Endodermal cell (in vitro differentiated cells): Measurements from ENCODE around the gene IKZF4. TPM values are rescaled to one million over a fixed set of nuclear protein-coding genes. Genes with fewer than 3 reads are reported as not detected.
"Not testable (repeated sequence)": the region's sequence is repeated elsewhere in the genome, so short reads cannot be mapped to it uniquely, and the experiment has no call there.

Source experiments
- DNase-seq: peaks from one replicate; pipeline ENCODE4 v3.0.0-alpha.2; 2017
- H3K27ac ChIP-seq: 2 replicates; pipeline ENCODE4 v1.5.1; 2013; ENCODE audit warnings: mild to moderate bottlenecking, low read depth, low read length, moderate library complexity
- H3K27me3 ChIP-seq: 2 replicates; pipeline ENCODE4 v1.6.1; 2013; ENCODE audit warnings: mild to moderate bottlenecking, low read length, moderate library complexity; ENCODE audit not compliant: insufficient read depth, control insufficient read depth, poor library complexity, severe bottlenecking
- H3K36me3 ChIP-seq: 2 replicates; pipeline ENCODE4 v1.7.0; 2013; ENCODE audit warnings: mild to moderate bottlenecking, low read length, moderate library complexity; ENCODE audit not compliant: control insufficient read depth, insufficient read depth
- H3K4me1 ChIP-seq: one replicate; pipeline ENCODE4 v1.7.0; 2013; ENCODE audit warnings: low read length; ENCODE audit not compliant: control insufficient read depth, insufficient read depth
- H3K4me3 ChIP-seq: 2 replicates; pipeline ENCODE4 v1.5.1; 2013; ENCODE audit warnings: mild to moderate bottlenecking, low read length, moderate library complexity
- H3K9ac ChIP-seq: 2 replicates; pipeline ENCODE4 v1.6.1; 2013; ENCODE audit warnings: mild to moderate bottlenecking, low read length, moderate library complexity; ENCODE audit not compliant: poor library complexity, severe bottlenecking; ENCODE audit errors: extremely low read depth
- H3K9me3 ChIP-seq: 2 replicates; pipeline ENCODE4 v1.6.1; 2013; ENCODE audit warnings: mild to moderate bottlenecking, low read length, moderate library complexity; ENCODE audit not compliant: control insufficient read depth
- H3K27ac Mint-ChIP-seq: 2 replicates; pipeline ENCODE4 v1.8.0; 2020; ENCODE audit warnings: mixed read lengths
- H3K27me3 Mint-ChIP-seq: 2 replicates; pipeline ENCODE4 v1.8.0; 2021; ENCODE audit warnings: mild to moderate bottlenecking, mixed read lengths; ENCODE audit not compliant: insufficient read depth
- H3K36me3 Mint-ChIP-seq: 2 replicates; pipeline ENCODE4 v1.8.0; 2020; ENCODE audit warnings: low read depth, mixed read lengths
- H3K4me1 Mint-ChIP-seq: 2 replicates; pipeline ENCODE4 v1.8.0; 2020; ENCODE audit warnings: mixed read lengths
- H3K4me3 Mint-ChIP-seq: 2 replicates; pipeline ENCODE4 v1.8.0; 2020; ENCODE audit warnings: mild to moderate bottlenecking, moderate library complexity, mixed read lengths
- H3K9me3 Mint-ChIP-seq: 2 replicates; pipeline ENCODE4 v1.8.0; 2020; ENCODE audit warnings: mild to moderate bottlenecking, mixed read lengths
- WGBS, 2 experiments: methylation state at CpG; one replicate each; pipeline versions ENCODE4 v1.1.5 to v1.1.7; 2013; ENCODE audit warnings: missing lambda C conversion rate in 2 of 2, mixed read lengths in 1 of 2; ENCODE audit not compliant: insufficient coverage in 1 of 2, insufficient read length in 1 of 2; 5-methylcytosine and 5-hydroxymethylcytosine counted together
- total RNA-seq, 2 donors: library from RNA; stranded (reverse); fragmentation: NEBNext Ultra II Directional in 1 of 2; extraction: Animal tissue kit (Norgen Biotek cat#: 25700) in 1 of 2; gene quantifications; 2 replicates in 1 of 2; 3 replicates in 1 of 2; pipeline ENCODE4 v1.2.1, GENCODE V29; 2021
- TF ChIP-seq, protein P1 (sequence below): fragments of 200-600 bp; sonication (generic); conservative IDR thresholded peaks from 2 replicates; pipeline ENCODE4 v1.5.0; 2021; ENCODE audit warnings: antibody characterized with exemption, mild to moderate bottlenecking

IKZF4 gene
- total RNA-seq, 2 donors from 2014 or later: 9.8 to 10.2 TPM

DNA sequence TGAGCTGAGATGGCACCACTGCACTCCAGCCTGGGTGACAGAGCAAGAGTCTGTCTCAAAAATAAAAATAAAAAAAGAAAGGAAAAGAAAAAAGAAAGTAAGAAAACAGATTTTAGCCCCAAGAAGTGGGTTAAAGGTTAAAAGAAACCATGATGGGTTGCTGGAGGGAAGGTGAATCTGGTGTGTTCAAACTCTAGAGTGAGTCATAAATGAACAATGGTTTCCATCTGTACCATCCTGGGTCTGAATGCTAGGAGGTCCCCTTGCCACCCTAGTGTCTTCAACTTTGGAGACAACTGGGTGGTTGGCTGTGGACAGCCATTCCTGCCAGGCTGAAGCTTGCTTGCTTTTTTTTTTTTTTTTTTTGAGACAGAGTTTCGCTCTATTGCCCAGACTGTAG is 19.3 kb downstream of the IKZF4 start:
- DNase-seq: no peak
- TF ChIP-seq, protein P1, sequence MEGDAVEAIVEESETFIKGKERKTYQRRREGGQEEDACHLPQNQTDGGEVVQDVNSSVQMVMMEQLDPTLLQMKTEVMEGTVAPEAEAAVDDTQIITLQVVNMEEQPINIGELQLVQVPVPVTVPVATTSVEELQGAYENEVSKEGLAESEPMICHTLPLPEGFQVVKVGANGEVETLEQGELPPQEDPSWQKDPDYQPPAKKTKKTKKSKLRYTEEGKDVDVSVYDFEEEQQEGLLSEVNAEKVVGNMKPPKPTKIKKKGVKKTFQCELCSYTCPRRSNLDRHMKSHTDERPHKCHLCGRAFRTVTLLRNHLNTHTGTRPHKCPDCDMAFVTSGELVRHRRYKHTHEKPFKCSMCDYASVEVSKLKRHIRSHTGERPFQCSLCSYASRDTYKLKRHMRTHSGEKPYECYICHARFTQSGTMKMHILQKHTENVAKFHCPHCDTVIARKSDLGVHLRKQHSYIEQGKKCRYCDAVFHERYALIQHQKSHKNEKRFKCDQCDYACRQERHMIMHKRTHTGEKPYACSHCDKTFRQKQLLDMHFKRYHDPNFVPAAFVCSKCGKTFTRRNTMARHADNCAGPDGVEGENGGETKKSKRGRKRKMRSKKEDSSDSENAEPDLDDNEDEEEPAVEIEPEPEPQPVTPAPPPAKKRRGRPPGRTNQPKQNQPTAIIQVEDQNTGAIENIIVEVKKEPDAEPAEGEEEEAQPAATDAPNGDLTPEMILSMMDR: no peak
- Mint-ChIP-seq H3K27me3 (no peaks in the 10 kb centered on the region), H3K9me3 (no peaks in the 10 kb centered on the region), H3K4me1 (peaks cover 20% of the 10 kb centered on the region), H3K4me3 (no peak overlapping the region), H3K36me3 (peaks cover 36% of the 10 kb centered on the region), H3K27ac (no peak overlapping the region)
- Histone ChIP-seq H3K27ac (no peak overlapping the region), H3K36me3 (peaks cover 33% of the 10 kb centered on the region), H3K9me3 (no peaks in the 10 kb centered on the region), H3K4me3 (no peak overlapping the region), H3K9ac (no peak overlapping the region), H3K27me3 (no peaks in the 10 kb centered on the region), H3K4me1 (no peaks in the 10 kb centered on the region)
- WGBS, 2 experiments: 100% methylated on average over 1 of the region's 1 CpG; no CpG with 5 or more reads in 1 of the 2 experiments

DNA sequence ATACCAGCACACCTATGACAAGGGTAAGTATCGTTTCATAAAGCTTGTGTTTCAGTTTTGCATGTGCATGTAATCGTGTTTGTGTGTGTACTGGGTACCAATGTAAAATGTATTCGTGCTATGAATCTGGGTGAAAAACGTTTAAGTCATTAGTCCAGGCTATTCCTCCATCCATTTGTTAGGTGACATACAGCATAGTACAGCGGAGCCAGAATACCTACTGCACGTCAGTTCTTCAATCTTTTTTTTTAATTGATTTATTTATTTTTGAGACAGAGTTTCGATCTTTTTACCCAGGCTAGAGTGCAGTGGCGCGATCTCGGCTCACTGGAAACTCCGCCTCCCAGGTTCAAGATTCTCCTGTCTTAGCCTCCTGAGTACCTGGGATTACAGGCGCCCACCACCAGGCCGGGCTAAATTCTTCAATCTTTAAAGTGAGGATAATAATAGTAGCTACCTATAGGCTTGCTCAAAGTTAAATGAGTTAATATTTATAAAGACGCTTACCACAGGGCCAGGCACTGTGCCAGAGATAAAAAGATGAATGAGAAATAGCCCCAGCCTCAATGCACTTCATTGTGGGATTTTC is 20.2 kb downstream of the IKZF4 start:
- H3K36me3 Mint-ChIP-seq: peaks cover 32% of the 10 kb centered on the region
- peak overlapping the region; percentile 69 for H3K27ac ChIP-seq
- H3K4me3 Mint-ChIP-seq: peak overlapping the region; percentile 95
- no peaks in the 10 kb centered on the region for H3K27me3 ChIP-seq
- H3K9me3 ChIP-seq: no peaks in the 10 kb centered on the region
- TF ChIP-seq, protein P1: no peak
- H3K9ac ChIP-seq: peak overlapping the region; percentile 48
- no peaks in the 10 kb centered on the region for H3K9me3 Mint-ChIP-seq
- H3K27ac Mint-ChIP-seq: peak overlapping the region; percentile 96
- no peaks in the 10 kb centered on the region for H3K27me3 Mint-ChIP-seq
- H3K36me3 ChIP-seq: peaks cover 34% of the 10 kb centered on the region
- DNase-seq: peak; percentile 84
- WGBS, 2 experiments: 59 to 69% methylated on average over 7 to 14 of the region's 14 CpGs
- peak overlapping the region; percentile 73 for H3K4me3 ChIP-seq
- H3K4me1 Mint-ChIP-seq: peaks cover 20% of the 10 kb centered on the region
- H3K4me1 ChIP-seq: no peaks in the 10 kb centered on the region

DNA sequence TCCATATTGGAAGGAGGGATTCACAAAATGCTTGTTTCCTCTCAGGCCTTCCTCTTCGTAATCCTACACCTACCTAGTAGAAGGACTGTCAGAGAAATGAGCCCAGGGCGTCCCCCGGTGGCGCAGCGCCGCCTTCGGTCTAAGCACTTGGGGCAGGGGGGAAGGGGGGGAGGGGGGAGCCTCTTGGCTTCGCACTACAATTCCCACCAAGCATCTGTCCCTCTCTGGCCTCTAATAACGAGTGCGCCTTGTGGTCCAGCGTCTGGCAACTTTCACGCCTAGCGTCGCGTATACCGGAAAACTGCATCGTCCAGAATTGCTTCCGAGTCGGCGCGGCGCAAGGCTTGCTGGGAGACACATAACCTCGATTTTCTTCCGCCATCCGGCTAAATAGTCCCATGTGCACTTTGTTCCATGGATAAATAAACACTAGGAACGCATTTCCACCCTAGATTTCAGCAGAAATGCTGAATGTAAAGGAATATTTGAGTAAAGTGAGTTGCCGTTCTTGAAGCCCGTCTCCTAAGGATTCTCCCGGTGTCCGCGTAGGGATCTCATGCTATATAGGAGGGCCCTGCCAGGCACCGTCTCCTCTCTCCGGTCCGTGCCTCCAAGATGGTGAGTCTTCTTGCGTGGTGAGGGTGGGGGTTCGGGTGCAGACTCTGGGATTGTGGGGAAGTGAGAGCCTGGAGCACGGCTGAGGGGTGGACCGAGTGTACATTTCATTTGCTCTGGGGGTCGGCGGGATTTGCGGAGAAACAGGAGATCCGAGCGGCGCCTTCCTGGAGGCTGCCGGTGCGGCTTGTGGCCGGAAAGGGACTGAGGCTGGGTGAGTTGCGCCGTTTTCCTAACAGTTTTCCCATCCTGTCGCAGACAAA is 20.9 kb downstream of the IKZF4 start, which contains the start of gene RPS26:
TSS of gene RPS26 (plus strand) at position 367 of the 878 bp plus-strand sequence. CDS start at position 616, 249 bp downstream.
- H3K36me3 ChIP-seq: peaks cover 34% of the 10 kb centered on the region
- no peaks in the 10 kb centered on the region for H3K27me3 ChIP-seq
- Mint-ChIP-seq H3K27ac (peak within 1 kb of the TSS; percentile 98), H3K9me3 (no peaks in the 10 kb centered on the region), H3K4me3 (peak within 1 kb of the TSS; percentile 95), H3K27me3 (no peaks in the 10 kb centered on the region), H3K36me3 (peaks cover 32% of the 10 kb centered on the region), H3K4me1 (peaks cover 22% of the 10 kb centered on the region)
- peak within 1 kb of the TSS; percentile 100 for H3K4me3 ChIP-seq
- WGBS, 2 experiments: 0 to 1% methylated on average over 28 to 50 of the region's 50 CpGs
- H3K9ac ChIP-seq: peak within 1 kb of the TSS; percentile 94
- H3K27ac ChIP-seq: peak within 1 kb of the TSS; percentile 94
- TF ChIP-seq, protein P1: peak; percentile 69
- no peaks in the 10 kb centered on the region for H3K9me3 ChIP-seq
- peak; percentile 100 for DNase-seq
- no peaks in the 10 kb centered on the region for H3K4me1 ChIP-seq

DNA sequence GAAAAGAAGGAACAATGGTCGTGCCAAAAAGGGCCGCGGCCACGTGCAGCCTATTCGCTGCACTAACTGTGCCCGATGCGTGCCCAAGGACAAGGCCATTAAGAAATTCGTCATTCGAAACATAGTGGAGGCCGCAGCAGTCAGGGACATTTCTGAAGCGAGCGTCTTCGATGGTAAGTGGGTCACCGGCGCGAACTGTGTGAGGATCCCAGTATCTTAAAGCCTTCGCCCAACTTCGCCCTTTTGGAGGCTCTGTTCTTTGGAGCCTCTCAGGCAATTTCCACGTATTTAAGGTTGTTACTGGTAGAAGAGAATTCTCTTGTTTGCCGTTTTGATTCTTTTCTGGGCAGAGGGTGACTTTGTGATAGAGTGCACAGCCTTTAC is 21.6 kb downstream of the IKZF4 start:
- Histone ChIP-seq H3K36me3 (peaks cover 34% of the 10 kb centered on the region), H3K9ac (peak overlapping the region; percentile 94), H3K27ac (peak overlapping the region; percentile 94), H3K4me3 (peak overlapping the region; percentile 100)
- WGBS, 2 experiments: 1 to 2% methylated on average over 9 to 19 of the region's 20 CpGs
- peak overlapping the region; percentile 95 for H3K4me3 Mint-ChIP-seq
- H3K4me1 Mint-ChIP-seq: peaks cover 20% of the 10 kb centered on the region
- not testable (repeated sequence) for H3K9me3 Mint-ChIP-seq, DNase-seq, H3K27me3 ChIP-seq, H3K9me3 ChIP-seq, H3K27me3 Mint-ChIP-seq, H3K4me1 ChIP-seq
- peak overlapping the region; percentile 98 for H3K27ac Mint-ChIP-seq
- H3K36me3 Mint-ChIP-seq: peaks cover 32% of the 10 kb centered on the region
